GM19372 (cell line): ENCODE measurements around the gene PRKAR1B.

ENCODE experiments used
- ATAC-seq: cut with Tn5 transposase; IDR thresholded peaks from one replicate; pipeline ENCODE4 v1.9.1; 2021; ENCODE audit warnings: mild to moderate bottlenecking, low read depth, moderate library complexity; ENCODE audit not compliant: unreplicated experiment

PRKAR1B gene

GRCh38 chr7:742791-743190 lies 15.7 kb upstream of the PRKAR1B start:
- ATAC-seq: no peak

GRCh38 chr7:741850-742249 lies 14.8 kb upstream of the PRKAR1B start:
- ATAC-seq: no peak

GRCh38 chr7:741191-741671 lies 14.2 kb upstream of the PRKAR1B start:
- no peak for ATAC-seq

- no peak for ATAC-seq
These were observed 13.2 kb upstream of the PRKAR1B start for GRCh38 chr7:739983-740942.

GRCh38 chr7:739455-739982 lies 12.4 kb upstream of the PRKAR1B start:
- no peak for ATAC-seq

- ATAC-seq: no peak
These were observed 11.8 kb upstream of the PRKAR1B start for GRCh38 chr7:738723-739454.

GRCh38 chr7:738241-738640 lies 11.2 kb upstream of the PRKAR1B start:
- no peak for ATAC-seq

GRCh38 chr7:734808-735207 lies 7.7 kb upstream of the PRKAR1B start:
- ATAC-seq: no peak

- no peak for ATAC-seq
These were observed 7.1 kb upstream of the PRKAR1B start for GRCh38 chr7:734214-734613.

- ATAC-seq: no peak
These were observed 5.5 kb upstream of the PRKAR1B start for GRCh38 chr7:732556-732955.

- ATAC-seq: no peak
These were observed 5.0 kb upstream of the PRKAR1B start for GRCh38 chr7:732094-732541.

GRCh38 chr7:731440-732085 lies 4.5 kb upstream of the PRKAR1B start:
- no peak for ATAC-seq

- ATAC-seq: no peak
These were observed 3.7 kb upstream of the PRKAR1B start for GRCh38 chr7:730501-731439.

- ATAC-seq: no peak
These were observed 2.3 kb upstream of the PRKAR1B start for GRCh38 chr7:729140-730000.

- no peak for ATAC-seq
These were observed 1.5 kb upstream of the PRKAR1B start for GRCh38 chr7:728602-729001.

- ATAC-seq: no peak
These were observed 852 bp upstream of the PRKAR1B start for GRCh38 chr7:727806-728460.

- no peak for ATAC-seq
These were observed 302 bp downstream of the PRKAR1B start for GRCh38 chr7:726854-727103.

- peak; percentile 79 for ATAC-seq
These were observed 812 bp downstream of the PRKAR1B start, which contains the start of gene DNAAF5 for GRCh38 chr7:726084-726853. Gene DNAAF5 (plus strand): TSS chr7:726699. CDS start chr7:726721, 22 bp downstream.
